ES-I3 (cell line): Measurements from ENCODE around the gene CAMK1D.

Experiments
- H3K36me3 ChIP-seq: 2 replicates; pipeline ENCODE4 v1.6.1; 2013; ENCODE audit warnings: mild to moderate bottlenecking, low read length, control low read depth, moderate library complexity; ENCODE audit not compliant: insufficient read depth
- H3K4me1 ChIP-seq: 2 replicates; pipeline ENCODE4 v1.6.1; 2013; ENCODE audit warnings: mild to moderate bottlenecking, control low read depth, low read length; ENCODE audit not compliant: insufficient read depth
- H3K9ac ChIP-seq: 2 replicates; pipeline ENCODE4 v1.6.1; 2013; ENCODE audit warnings: low read depth, mild to moderate bottlenecking, low read length, moderate library complexity
- H3K9me3 ChIP-seq: 2 replicates; pipeline ENCODE4 v1.6.1; 2013; ENCODE audit warnings: mild to moderate bottlenecking, low read length, moderate library complexity; ENCODE audit not compliant: control insufficient read depth, insufficient read depth

CAMK1D gene

DNA sequence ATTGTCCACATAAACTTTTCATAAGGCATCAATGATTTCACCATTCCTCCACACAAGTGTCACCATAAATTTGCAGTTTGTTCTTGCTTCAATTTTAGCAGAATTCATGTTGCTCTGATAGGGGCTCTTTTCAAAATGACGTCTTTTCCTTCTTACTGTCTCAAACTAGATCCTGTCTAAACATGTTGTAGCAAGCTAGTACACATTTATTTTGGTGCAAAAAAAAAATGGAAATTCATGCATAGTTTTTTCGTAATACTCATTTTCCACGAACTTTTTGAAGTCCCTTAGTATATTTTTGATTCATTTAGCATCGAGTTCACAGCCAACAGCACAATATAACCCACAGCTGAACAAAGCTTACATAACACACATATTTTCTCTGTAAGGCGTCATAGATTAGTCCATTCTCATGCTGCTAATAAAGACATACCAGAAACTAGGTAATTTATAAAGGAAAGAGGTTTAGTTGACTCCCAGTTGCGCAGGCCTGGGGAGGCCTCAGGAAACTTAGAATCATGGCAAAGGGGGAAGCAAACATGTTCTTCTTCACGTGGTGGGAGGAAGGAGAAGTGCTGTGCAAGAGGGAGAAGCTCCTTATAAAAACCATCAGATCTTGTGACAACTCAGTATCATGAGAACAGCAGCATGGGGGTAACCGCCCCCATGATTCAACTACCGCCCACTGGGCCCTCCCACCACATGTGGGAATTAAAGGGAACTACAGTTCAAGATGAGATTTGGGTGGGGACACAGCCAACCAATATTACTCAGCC, 350.6 kb downstream of the CAMK1D start:
- Histone ChIP-seq H3K9me3 (no peaks in the 10 kb centered on the region), H3K4me1 (no peaks in the 10 kb centered on the region), H3K9ac (no peak overlapping the region), H3K36me3 (no peaks in the 10 kb centered on the region)

DNA sequence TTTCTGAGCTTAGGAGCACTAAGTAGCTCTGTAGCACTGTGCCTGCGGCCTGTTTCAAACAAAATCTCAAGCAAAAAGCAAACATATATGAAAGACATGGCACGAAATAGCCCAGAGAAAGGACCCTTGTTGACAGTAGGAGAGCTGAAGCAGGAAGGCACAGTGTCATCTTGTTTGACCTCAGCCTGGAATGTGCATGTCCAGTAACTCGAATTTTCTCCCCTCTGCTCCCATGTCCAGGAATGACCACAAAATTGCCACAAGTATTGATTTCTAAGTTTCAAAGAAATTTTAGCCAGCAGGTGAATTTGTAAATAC, 351.2 kb downstream of the CAMK1D start:
- Histone ChIP-seq H3K36me3 (no peaks in the 10 kb centered on the region), H3K9ac (no peak overlapping the region), H3K4me1 (no peaks in the 10 kb centered on the region), H3K9me3 (no peaks in the 10 kb centered on the region)

DNA sequence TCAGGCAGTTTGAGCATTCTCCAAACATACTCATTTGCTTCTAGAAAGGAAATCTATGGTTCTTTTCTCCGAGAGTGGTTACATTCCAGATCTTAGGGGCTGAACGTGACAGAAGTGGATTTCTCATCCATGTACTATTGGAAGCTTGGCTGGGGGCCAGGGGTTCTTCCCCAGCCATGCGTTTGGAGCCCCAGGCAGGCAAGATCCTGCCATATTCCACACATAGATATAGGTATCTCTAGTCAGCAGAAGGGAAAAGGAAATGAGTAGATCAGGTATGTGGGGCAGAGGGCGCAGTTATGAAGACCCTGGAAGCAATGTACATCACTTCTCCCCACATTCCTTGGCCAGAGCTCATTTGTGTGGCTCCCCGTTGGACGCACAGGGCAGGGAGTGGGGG, 352.3 kb downstream of the CAMK1D start:
- Histone ChIP-seq H3K4me1 (peaks cover 1% of the 10 kb centered on the region; the same call in 1 of the 2 replicates), H3K9ac (no peak overlapping the region), H3K9me3 (no peaks in the 10 kb centered on the region), H3K36me3 (no peaks in the 10 kb centered on the region)

DNA sequence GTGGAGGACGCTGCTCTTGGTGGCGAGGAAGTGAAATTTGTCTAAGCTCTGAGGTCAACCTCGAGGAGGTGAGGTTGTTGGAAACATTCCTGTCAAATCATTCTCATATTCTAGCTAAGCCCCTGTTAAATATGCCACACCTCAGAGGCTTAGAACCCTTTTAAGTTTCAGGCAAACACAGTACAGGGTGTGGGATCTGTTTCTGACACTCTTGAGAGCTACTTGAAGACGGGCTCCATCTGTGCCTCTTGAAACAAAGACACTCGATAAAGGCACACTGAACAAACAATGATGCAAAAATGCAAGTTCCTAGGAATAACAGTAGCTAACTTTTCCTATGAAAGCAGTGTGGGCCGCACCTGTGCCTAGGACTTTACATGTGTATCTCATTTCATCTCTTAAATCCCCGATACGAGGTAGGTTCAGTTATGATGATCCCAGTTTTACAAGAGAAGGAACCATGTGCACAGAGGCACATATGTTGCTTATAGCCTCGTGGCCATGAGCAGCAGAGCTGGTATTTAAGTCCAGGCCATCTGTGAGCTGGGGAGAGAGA, 352.9 kb downstream of the CAMK1D start:
- H3K9ac ChIP-seq, result no peak overlapping the region
- H3K4me1 ChIP-seq, result peaks cover 7% of the 10 kb centered on the region
- no peaks in the 10 kb centered on the region for H3K9me3 ChIP-seq
- H3K36me3 ChIP-seq, result no peaks in the 10 kb centered on the region

DNA sequence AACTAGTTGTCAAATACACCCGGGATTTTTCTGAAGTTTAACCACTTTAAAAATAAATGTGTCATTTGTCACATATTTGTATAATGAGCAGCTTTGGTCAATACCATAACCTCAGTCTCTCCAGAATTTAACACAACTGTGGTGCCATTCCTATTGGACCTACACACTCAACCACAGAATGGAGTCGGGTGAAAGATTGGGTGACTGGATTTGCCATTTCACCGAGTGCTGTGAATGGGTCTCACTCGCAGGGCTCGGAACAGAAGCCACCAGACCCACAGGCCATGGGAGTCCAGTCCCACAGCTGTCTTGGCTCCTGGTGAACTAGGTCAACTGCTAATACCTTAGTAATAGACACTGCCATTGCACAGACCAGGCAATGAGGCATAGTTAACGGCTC, 353.8 kb downstream of the CAMK1D start:
- peaks cover 15% of the 10 kb centered on the region for H3K4me1 ChIP-seq
- H3K9ac ChIP-seq, result no peak overlapping the region
- H3K36me3 ChIP-seq, result no peaks in the 10 kb centered on the region
- no peaks in the 10 kb centered on the region for H3K9me3 ChIP-seq

DNA sequence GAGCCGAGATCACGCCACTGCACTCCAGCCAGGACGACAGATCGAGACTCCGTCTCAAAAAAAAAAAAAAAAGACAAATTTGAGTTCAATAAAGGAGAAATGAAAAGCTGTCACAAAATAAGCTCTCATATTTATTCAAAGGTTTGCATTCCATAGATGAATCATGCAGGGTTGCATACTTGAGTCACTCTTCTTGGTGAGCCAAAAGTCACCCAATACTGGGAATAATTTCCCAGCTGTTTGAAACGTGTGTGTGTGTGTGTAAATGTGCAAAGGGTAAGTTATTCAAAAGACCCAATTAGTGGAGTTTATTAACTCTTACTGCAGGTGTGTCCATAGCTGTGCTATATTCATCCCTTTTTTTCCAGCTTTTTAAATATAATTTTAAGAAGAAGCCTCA, 354.5 kb downstream of the CAMK1D start:
- peaks cover 15% of the 10 kb centered on the region for H3K4me1 ChIP-seq
- H3K36me3 ChIP-seq, result no peaks in the 10 kb centered on the region
- H3K9me3 ChIP-seq, result no peaks in the 10 kb centered on the region
- H3K9ac ChIP-seq, result no peak overlapping the region

DNA sequence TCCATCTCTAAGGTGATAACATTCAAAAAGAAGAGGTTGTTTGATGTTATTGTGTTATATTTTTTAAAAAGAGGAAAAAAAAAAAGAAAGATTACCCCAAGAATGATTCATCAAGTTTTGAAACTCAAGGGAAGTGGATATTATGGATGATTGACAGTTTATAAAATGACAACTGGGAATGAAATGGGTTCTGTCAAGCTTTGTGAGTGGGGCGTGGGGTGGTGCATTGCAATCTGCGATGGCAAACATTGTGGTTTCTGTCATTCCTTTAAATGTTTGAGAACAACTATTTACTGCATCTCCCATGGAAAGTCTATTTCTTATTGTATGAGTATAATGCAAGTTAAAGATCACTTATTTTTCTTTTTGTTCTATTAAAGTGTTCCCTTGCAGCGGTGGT, 355.1 kb downstream of the CAMK1D start:
- H3K36me3 ChIP-seq, result no peaks in the 10 kb centered on the region
- H3K9ac ChIP-seq, result no peak overlapping the region
- H3K4me1 ChIP-seq, result peaks cover 15% of the 10 kb centered on the region
- H3K9me3 ChIP-seq, result no peaks in the 10 kb centered on the region

DNA sequence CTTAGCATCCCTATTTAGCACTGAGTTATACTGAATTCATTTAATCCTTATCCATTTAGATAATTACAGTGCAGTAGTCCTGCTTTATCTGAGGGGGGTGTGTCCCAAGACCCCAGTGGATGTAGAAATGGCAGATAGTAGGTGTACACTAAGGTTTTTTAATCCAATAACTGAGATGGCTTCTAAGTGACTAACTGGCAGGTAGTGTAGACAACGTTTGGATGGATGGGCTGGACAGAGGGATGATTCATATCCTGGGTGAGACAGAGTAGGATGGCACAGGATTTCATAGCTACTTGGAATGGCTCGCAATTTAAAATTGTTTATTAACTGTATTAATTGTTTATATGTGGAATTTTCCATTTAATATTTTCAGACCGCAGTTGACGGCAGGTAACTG, 356.6 kb downstream of the CAMK1D start:
- Histone ChIP-seq H3K36me3 (no peaks in the 10 kb centered on the region), H3K9ac (no peak overlapping the region), H3K4me1 (peaks cover 19% of the 10 kb centered on the region), H3K9me3 (no peaks in the 10 kb centered on the region)

DNA sequence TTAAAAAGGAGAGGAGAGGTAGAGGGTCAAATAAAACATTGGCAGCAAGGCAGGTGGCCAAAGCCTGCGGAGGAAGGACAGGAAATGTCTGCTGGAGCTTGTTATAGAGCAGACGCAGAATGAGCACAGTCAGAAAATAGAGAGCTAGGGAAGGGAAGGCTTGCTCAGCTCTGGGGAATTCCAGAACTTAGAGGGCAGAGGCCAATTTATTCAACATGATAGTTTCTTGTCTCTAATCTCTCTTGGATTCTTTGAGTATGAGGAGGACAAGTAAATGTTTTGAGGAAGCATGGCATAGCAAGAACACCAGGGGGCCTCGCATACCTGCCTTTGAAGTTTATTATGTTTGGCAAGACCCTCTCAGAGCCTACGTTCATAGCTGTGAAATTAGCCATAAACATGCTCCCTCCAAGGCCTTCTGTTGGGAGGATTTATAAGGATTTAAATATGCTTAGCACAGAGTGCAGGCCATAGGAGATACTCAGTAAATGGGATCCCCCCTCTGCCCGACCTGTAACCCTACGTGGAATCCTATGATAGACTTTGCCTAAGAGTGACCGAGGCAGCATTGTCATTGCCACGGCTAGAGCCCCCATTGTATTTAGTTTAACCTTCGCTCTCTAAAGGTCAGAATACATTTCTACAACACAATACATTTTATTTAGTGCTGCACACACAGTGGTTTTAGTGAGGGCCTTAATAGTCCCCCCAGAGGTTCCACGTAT, 358.3 kb downstream of the CAMK1D start:
- no peak overlapping the region for H3K9ac ChIP-seq
- H3K4me1 ChIP-seq, result peaks cover 24% of the 10 kb centered on the region
- no peaks in the 10 kb centered on the region for H3K36me3 ChIP-seq
- H3K9me3 ChIP-seq, result no peaks in the 10 kb centered on the region

DNA sequence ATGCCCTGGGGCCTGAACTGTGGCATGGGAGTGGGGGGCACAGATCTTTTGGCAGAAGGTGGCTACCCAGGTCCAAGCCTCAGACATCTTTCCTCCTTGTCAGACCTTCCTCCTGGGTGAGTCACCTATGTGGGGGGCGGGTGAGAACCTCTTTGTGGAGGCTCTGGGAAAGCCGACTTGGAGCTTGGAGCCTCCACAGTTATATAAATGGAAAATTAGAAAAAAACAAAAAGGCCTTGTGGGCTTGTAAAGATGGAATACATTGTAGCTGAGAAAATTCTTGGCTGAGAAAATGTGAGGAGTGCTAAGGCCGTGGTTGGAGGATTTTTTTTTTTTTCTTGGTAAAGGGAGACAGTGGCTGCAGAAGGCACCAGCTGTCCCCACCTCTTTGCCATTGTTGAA, 359.7 kb downstream of the CAMK1D start:
- H3K9me3 ChIP-seq, result no peaks in the 10 kb centered on the region
- no peak overlapping the region for H3K9ac ChIP-seq
- peaks cover 24% of the 10 kb centered on the region for H3K4me1 ChIP-seq
- H3K36me3 ChIP-seq, result no peaks in the 10 kb centered on the region

DNA sequence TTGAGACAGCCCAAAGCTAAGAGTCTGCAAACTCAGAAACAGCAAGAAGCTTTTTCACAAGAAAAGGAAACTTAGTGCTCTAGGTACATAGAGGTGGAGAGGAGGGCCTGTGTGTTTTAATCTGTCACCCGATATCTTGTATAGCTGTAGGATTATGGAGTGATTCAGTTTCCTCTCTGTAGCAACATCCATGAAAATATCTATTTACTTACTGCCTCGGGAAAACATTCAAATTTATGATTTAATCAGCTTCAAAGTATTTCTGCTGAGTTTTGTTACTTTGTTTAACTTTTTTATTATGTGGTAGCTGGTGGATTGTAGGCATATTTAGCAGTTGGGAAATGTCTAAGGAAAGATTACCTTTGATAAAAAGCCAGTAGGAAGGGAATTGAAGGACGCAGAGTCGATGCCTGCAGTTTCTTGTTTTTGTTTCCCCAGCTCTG, 360.2 kb downstream of the CAMK1D start:
- H3K4me1 ChIP-seq, result peaks cover 24% of the 10 kb centered on the region

DNA sequence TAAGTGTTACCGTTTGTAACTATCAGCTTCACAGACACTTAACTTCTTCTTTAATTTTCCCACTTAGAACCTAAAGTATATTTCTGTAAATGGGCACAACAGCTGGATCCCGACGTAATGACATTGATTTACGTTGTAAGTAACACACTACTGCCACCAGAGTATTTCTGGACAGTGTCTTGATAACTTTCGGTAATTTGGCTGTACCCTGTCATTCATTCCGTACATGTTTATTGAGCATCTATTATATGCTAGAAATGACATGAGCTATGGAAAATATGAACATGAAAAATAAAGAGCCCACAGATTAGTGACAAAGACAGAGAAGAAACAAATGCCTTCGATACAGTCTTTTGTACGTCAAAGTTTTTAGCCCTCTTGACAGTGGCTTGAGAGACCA, 360.8 kb downstream of the CAMK1D start:
- no peak overlapping the region for H3K9ac ChIP-seq
- H3K36me3 ChIP-seq, result no peaks in the 10 kb centered on the region
- H3K4me1 ChIP-seq, result peaks cover 24% of the 10 kb centered on the region
- no peaks in the 10 kb centered on the region for H3K9me3 ChIP-seq

More for the DNA sequence above, 360.2 kb downstream of the CAMK1D start:
- no peaks in the 10 kb centered on the region for H3K36me3 ChIP-seq
- H3K9ac ChIP-seq, result no peak overlapping the region
- H3K9me3 ChIP-seq, result no peaks in the 10 kb centered on the region

DNA sequence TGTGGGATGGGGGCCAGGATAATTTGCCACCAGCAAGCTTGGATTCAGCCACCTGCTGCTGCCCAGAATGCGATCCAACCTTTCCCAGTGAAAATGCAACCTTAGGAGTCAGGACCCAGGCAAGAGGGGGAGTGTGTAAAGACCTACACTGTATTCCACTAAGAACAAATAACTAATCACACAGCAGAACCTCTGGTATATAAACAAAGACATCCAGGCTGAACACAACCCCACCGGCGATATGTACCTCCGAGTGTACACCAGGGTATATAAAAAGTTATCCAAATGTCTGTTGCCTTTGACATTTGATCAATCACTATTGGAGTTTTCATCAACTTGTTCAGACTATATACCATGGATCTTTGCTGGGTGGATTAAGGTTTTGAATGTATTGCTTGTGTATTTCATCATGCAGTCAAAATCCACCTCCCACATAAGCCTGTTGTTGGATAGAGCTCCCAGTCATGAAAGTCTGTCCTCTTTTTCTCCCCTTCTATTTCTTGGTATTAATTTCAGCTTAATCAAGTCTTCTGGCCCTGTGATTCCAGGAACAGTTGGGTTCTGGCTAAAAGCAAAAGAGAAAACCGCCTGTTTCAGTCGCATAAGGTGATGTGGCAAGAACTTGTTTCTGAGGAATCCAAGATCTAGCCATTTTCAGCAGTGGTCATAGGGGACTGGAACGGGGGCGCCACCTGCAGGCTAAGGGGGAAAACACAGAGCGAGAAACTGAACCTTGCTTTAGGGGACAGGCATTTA, 361.4 kb downstream of the CAMK1D start:
- H3K9me3 ChIP-seq, result no peaks in the 10 kb centered on the region
- no peak overlapping the region for H3K9ac ChIP-seq
- H3K36me3 ChIP-seq, result no peaks in the 10 kb centered on the region
- peaks cover 24% of the 10 kb centered on the region for H3K4me1 ChIP-seq

DNA sequence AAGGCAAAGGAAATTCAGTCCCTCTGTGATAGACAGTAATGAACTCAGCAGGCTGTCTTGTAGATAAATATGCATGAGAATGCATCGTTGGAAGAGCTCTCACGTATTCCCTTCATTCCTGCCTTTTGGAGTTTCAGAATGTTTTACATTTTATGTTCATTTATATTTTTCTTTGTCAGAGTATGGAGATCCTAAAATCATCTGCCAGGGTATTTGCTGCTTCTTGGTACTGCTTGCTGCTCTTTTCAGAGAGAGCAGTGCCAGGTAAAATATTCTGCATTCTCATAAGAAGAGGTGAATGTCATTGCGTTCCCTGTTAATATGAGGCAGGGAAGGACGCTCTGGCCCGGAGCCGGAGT, 362.0 kb downstream of the CAMK1D start:
- peaks cover 24% of the 10 kb centered on the region for H3K4me1 ChIP-seq

More for the DNA sequence above, 362.0 kb downstream of the CAMK1D start:
- H3K9ac ChIP-seq, result no peak overlapping the region
- no peaks in the 10 kb centered on the region for H3K36me3 ChIP-seq
- no peaks in the 10 kb centered on the region for H3K9me3 ChIP-seq
